HepG2 (cell line): ENCODE measurements around the gene FKBP8. TPM values are rescaled to one million over a fixed set of nuclear protein-coding genes. Genes with fewer than 3 reads are reported as not detected.

Experiments
- AHR ChIP-seq: IDR thresholded peaks from 2 replicates; pipeline ENCODE4 v1.6.1; 2018; ENCODE audit warnings: missing genetic modification reagents, missing compliant biosample characterization
- BCL6 ChIP-seq: IDR thresholded peaks from 2 replicates; pipeline ENCODE4 v1.6.1; 2016; ENCODE audit warnings: missing genetic modification reagents, missing compliant biosample characterization
- CEBPG ChIP-seq: IDR thresholded peaks from 2 replicates; pipeline ENCODE4 v1.6.1; 2016
- JDP2 ChIP-seq: sonication (generic); formaldehyde crosslinking; IDR thresholded peaks from 2 replicates; pipeline ENCODE4 v1.8.1; 2022; ENCODE audit warnings: missing genetic modification reagents, borderline replicate concordance
- KLF12 ChIP-seq: sonication (generic); formaldehyde crosslinking; IDR thresholded peaks from 2 replicates; pipeline ENCODE4 v1.4.0; 2020; ENCODE audit warnings: missing genetic modification reagents, borderline replicate concordance
- MAF1 ChIP-seq: sonication (generic); formaldehyde crosslinking; IDR thresholded peaks from 2 replicates; pipeline ENCODE4 v1.5.0; 2020; ENCODE audit warnings: missing genetic modification reagents, borderline replicate concordance
- MED1 ChIP-seq: sonication (generic); formaldehyde crosslinking; IDR thresholded peaks from 2 replicates; pipeline ENCODE4 v1.4.0; 2020; ENCODE audit warnings: missing genetic modification reagents
- MTA1 ChIP-seq: sonication (generic); formaldehyde crosslinking; IDR thresholded peaks from 2 replicates; pipeline ENCODE4 v1.4.0; 2020; ENCODE audit warnings: missing genetic modification reagents, mild to moderate bottlenecking, borderline replicate concordance
- NFE2 ChIP-seq: sonication (generic); formaldehyde crosslinking; IDR thresholded peaks from 2 replicates; pipeline ENCODE4 v1.4.0; 2020; ENCODE audit warnings: missing genetic modification reagents
- U2AF2 ChIP-seq: fragments of 200-400 bp; formaldehyde crosslinking; IDR thresholded peaks from 2 replicates; pipeline ENCODE4 v1.6.1; 2017; ENCODE audit warnings: low read depth, mild to moderate bottlenecking, low read length
- ZBTB42 ChIP-seq: sonication (generic); formaldehyde crosslinking; IDR thresholded peaks from 2 replicates; pipeline ENCODE4 v1.5.0; 2020; ENCODE audit warnings: mild to moderate bottlenecking, missing genetic modification reagents
- ZNF607 ChIP-seq: sonication (generic); formaldehyde crosslinking; IDR thresholded peaks from 2 replicates; pipeline ENCODE4 v1.5.1; 2020; ENCODE audit warnings: missing genetic modification reagents, mild to moderate bottlenecking, borderline replicate concordance
- polyA plus RNA-seq, 8 experiments: library from polyadenylated mRNA; depleted of rRNA in 3 of 8; stranded (reverse) in 7 of 8; unstranded in 1 of 8; fragments of >200 nt; fragmentation: Illumina TruSeq in 4 of 8; extraction: Trizol in 4 of 8; gene quantifications; 2 replicates each; pipeline versions ENCODE4 v1.2.1 to v1.2.3, GENCODE V29; 2011 to 2016; ENCODE audit warnings: low read depth in 4 of 8, missing spikeins in 1 of 8, mixed read lengths in 1 of 8; ENCODE audit not compliant: insufficient read depth in 1 of 8
- total RNA-seq, 5 experiments: library from RNA; depleted of rRNA; stranded (reverse); fragments of >200 nt; fragmentation: Illumina TruSeq; extraction: Trizol; gene quantifications; 2 replicates each; pipeline ENCODE4 v1.2.3, GENCODE V29; 2016; ENCODE audit warnings: low read depth in 1 of 5
- TF ChIP-seq, protein P1 (sequence below): sonication (generic); formaldehyde crosslinking; IDR thresholded peaks from 2 replicates; pipeline ENCODE4 v1.4.0; 2020; ENCODE audit warnings: missing genetic modification reagents
- TF ChIP-seq, protein P2 (sequence below): sonication (generic); formaldehyde crosslinking; conservative IDR thresholded peaks from 2 replicates; pipeline ENCODE4 v1.4.0; 2020; ENCODE audit warnings: missing genetic modification reagents
- TF ChIP-seq, protein P3 (sequence below): sonication (generic); formaldehyde crosslinking; IDR thresholded peaks from 2 replicates; pipeline ENCODE4 v1.5.0; 2020; ENCODE audit warnings: mild to moderate bottlenecking, missing genetic modification reagents
- TF ChIP-seq, protein P4 (sequence below): sonication (generic); formaldehyde crosslinking; IDR thresholded peaks from 2 replicates; pipeline ENCODE4 v1.4.0; 2020; ENCODE audit warnings: mild to moderate bottlenecking, missing genetic modification reagents, borderline replicate concordance
- TF ChIP-seq, protein P5 (sequence below): sonication (generic); formaldehyde crosslinking; IDR thresholded peaks from 2 replicates; pipeline ENCODE4 v1.4.0; 2020; ENCODE audit warnings: mild to moderate bottlenecking, missing genetic modification reagents

Gene FKBP8
- total and polyA plus RNA-seq, 2 of the 13 experiments (the other 11 are each of a cell fraction or from before 2014, with no cell fraction given), result 81.7 to 93.9 TPM

DNA sequence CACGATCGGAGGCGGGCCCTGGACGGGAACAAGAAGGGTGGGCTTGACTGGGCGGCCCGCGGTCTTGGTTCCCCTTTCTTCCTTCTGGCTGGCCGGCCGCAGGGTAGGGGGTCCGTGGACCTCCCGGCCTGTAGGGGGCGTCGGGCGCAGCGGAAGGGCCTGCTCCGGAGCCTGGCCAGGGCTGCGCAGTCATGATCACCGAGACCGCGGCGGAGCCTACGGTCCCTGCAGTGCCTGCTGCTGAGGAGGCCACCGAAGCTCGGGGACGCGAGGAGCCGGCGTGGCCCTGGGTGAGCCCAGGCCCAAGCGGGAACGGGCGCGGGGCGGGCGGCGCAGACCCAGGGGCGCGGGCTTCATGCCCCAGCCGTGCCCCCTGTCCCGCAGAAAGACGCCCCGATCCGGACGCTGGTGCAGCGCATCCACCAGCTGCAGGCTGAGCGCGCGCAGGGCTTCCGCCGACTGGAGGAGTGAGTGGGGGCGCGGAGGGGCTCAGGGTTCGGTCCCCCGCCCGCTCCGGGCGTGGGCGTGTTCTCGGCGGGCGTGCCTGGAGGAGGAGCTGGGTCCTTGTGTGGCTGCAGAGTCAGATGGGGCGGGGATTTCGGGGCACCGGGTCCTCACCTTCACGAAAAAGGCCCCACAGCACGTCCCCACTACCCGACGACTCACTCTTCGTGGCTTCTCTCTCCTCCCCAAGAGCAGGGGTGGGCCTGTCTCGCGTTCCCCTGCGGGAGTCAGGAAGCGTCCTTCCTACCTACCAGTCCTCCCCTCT, 45.4 kb upstream of the FKBP8 start, which contains the start of gene REX1BD (continued):
- TF ChIP-seq, protein P1, sequence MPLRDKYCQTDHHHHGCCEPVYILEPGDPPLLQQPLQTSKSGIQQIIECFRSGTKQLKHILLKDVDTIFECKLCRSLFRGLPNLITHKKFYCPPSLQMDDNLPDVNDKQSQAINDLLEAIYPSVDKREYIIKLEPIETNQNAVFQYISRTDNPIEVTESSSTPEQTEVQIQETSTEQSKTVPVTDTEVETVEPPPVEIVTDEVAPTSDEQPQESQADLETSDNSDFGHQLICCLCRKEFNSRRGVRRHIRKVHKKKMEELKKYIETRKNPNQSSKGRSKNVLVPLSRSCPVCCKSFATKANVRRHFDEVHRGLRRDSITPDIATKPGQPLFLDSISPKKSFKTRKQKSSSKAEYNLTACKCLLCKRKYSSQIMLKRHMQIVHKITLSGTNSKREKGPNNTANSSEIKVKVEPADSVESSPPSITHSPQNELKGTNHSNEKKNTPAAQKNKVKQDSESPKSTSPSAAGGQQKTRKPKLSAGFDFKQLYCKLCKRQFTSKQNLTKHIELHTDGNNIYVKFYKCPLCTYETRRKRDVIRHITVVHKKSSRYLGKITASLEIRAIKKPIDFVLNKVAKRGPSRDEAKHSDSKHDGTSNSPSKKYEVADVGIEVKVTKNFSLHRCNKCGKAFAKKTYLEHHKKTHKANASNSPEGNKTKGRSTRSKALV, result peak; percentile 17; the same call in 1 of the 2 replicates
- TF ChIP-seq, protein P2, sequence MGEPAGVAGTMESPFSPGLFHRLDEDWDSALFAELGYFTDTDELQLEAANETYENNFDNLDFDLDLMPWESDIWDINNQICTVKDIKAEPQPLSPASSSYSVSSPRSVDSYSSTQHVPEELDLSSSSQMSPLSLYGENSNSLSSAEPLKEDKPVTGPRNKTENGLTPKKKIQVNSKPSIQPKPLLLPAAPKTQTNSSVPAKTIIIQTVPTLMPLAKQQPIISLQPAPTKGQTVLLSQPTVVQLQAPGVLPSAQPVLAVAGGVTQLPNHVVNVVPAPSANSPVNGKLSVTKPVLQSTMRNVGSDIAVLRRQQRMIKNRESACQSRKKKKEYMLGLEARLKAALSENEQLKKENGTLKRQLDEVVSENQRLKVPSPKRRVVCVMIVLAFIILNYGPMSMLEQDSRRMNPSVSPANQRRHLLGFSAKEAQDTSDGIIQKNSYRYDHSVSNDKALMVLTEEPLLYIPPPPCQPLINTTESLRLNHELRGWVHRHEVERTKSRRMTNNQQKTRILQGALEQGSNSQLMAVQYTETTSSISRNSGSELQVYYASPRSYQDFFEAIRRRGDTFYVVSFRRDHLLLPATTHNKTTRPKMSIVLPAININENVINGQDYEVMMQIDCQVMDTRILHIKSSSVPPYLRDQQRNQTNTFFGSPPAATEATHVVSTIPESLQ (CRISPR knock-in tag), result no peak
- TF ChIP-seq U2AF2 (no peak), ZNF607 (CRISPR knock-in tag) (0 out of 2 replicates have a peak, but pooled peaks have one; percentile 38), BCL6 (CRISPR knock-in tag) (peak; percentile 53), KLF12 (CRISPR knock-in tag) (peak; percentile 89), CEBPG (CRISPR knock-in tag) (0 out of 2 replicates have a peak, but pooled peaks have one; percentile 4), NFE2 (CRISPR knock-in tag) (peak; percentile 52; the same call in 1 of the 2 replicates), MAF1 (CRISPR knock-in tag) (peak; percentile 59; the same call in 1 of the 2 replicates), MTA1 (CRISPR knock-in tag) (peak; percentile 87; the same call in 1 of the 2 replicates), JDP2 (no peak), MED1 (CRISPR knock-in tag) (peak; percentile 68), ZBTB42 (CRISPR knock-in tag) (no peak), AHR (CRISPR knock-in tag) (peak; percentile 54; the same call in 1 of the 2 replicates)
- TF ChIP-seq, protein P3, sequence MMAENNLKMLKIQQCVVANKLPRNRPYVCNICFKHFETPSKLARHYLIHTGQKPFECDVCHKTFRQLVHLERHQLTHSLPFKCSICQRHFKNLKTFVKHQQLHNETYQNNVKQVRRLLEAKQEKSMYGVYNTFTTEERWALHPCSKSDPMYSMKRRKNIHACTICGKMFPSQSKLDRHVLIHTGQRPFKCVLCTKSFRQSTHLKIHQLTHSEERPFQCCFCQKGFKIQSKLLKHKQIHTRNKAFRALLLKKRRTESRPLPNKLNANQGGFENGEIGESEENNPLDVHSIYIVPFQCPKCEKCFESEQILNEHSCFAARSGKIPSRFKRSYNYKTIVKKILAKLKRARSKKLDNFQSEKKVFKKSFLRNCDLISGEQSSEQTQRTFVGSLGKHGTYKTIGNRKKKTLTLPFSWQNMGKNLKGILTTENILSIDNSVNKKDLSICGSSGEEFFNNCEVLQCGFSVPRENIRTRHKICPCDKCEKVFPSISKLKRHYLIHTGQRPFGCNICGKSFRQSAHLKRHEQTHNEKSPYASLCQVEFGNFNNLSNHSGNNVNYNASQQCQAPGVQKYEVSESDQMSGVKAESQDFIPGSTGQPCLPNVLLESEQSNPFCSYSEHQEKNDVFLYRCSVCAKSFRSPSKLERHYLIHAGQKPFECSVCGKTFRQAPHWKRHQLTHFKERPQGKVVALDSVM (CRISPR knock-in tag), result no peak
- TF ChIP-seq, protein P4, sequence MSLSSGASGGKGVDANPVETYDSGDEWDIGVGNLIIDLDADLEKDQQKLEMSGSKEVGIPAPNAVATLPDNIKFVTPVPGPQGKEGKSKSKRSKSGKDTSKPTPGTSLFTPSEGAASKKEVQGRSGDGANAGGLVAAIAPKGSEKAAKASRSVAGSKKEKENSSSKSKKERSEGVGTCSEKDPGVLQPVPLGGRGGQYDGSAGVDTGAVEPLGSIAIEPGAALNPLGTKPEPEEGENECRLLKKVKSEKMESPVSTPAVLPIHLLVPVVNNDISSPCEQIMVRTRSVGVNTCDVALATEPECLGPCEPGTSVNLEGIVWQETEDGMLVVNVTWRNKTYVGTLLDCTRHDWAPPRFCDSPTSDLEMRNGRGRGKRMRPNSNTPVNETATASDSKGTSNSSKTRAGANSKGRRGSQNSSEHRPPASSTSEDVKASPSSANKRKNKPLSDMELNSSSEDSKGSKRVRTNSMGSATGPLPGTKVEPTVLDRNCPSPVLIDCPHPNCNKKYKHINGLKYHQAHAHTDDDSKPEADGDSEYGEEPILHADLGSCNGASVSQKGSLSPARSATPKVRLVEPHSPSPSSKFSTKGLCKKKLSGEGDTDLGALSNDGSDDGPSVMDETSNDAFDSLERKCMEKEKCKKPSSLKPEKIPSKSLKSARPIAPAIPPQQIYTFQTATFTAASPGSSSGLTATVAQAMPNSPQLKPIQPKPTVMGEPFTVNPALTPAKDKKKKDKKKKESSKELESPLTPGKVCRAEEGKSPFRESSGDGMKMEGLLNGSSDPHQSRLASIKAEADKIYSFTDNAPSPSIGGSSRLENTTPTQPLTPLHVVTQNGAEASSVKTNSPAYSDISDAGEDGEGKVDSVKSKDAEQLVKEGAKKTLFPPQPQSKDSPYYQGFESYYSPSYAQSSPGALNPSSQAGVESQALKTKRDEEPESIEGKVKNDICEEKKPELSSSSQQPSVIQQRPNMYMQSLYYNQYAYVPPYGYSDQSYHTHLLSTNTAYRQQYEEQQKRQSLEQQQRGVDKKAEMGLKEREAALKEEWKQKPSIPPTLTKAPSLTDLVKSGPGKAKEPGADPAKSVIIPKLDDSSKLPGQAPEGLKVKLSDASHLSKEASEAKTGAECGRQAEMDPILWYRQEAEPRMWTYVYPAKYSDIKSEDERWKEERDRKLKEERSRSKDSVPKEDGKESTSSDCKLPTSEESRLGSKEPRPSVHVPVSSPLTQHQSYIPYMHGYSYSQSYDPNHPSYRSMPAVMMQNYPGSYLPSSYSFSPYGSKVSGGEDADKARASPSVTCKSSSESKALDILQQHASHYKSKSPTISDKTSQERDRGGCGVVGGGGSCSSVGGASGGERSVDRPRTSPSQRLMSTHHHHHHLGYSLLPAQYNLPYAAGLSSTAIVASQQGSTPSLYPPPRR (CRISPR knock-in tag), result peak; percentile 60; the same call in 1 of the 2 replicates
- TF ChIP-seq, protein P5, sequence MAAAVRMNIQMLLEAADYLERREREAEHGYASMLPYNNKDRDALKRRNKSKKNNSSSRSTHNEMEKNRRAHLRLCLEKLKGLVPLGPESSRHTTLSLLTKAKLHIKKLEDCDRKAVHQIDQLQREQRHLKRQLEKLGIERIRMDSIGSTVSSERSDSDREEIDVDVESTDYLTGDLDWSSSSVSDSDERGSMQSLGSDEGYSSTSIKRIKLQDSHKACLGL (CRISPR knock-in tag), result no peak
